CD4-positive, alpha-beta T cell treated with Interleukin-17A for 4 hours (primary cell): ENCODE results near the gene ZNF19.
A peak's percentile ranks its signal among the peaks of the same experiment; 100 is the strongest.

Source experiments
- DNase-seq: peaks from one replicate; pipeline ENCODE4 v3.0.0-alpha.2; 2020; ENCODE audit warnings: mixed read lengths

The ZNF19 gene

DNA sequence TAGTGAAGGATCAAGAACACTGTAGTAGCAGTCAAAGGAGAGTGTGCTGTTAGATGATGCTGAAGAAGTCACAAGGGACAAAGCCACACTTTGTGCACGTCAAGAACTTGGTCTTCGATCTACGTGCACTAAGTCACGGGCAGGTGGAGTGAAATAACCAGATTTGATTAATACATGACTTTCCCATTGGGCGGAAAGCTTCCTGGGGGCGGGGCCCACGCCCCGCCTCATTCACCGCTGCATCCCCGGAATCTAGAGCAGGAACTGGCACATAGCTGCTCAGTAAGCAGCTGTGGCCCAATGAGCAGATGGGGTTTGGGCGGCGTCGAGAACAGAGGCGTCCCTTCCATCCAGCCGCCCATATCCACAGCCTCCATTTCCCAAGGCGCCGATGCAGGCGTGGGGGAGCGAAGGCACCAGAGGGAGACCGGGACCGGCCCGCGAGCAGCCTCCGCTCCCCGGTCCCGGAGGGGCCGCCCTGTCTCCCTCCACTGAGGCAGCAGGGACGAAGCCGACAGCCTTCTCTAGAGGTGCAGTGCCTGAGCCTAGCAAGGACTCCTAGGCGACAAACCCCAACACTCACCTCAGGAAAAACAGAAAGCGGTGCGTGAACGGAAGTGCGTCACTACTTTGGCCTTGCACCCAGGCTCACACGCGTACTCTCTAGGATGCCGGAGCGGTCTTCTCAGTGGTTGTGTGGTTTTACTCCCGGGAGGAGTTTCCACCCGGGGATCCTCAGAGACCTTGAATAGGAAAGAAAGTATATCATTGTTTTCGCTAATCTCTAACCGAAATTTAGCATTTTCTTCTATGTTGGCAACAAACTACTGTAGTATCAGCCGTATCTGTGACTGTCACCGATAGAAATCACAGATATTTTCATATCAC lies 4.9 kb downstream of the ZNF19 start:
- DNase-seq: peak; percentile 84

DNA sequence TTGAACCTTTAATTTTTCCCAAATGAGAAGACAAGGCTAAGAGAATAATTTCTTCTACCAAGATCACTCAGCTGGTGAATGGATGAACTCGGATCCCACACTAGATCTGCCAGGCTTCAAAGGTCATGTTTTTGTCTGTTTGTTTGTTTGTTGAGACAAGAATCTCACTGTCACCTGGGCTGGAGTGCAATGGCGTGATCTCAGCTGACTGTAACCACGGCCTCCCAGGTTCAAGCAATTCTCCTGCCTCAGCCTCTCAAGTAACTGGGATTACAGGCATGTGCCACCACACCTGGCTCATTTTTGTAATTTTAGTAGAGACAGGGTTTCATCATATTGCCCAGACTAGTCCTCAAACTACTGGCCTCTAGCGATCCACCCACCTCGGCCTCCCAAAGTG lies 6.6 kb downstream of the ZNF19 start:
- no peak for DNase-seq

DNA sequence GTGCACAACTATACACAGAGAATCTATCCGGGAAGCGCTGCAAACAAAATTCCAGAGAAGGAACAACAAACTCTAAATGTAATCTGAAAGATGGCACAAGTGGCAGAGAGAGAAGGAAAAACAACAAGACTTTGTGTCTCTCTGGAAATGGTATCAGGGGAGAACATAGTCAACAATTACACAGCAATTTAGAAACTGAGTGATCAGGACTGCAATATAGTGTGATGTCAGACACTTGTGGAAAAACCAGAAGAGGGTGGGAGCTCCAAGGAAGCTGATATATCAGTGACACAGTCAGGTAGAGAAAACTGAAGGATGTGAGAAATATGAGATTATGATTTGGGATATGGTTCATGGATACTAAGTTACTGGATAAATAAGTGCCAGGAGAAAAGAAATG lies 8.2 kb downstream of the ZNF19 start:
- no peak for DNase-seq

DNA sequence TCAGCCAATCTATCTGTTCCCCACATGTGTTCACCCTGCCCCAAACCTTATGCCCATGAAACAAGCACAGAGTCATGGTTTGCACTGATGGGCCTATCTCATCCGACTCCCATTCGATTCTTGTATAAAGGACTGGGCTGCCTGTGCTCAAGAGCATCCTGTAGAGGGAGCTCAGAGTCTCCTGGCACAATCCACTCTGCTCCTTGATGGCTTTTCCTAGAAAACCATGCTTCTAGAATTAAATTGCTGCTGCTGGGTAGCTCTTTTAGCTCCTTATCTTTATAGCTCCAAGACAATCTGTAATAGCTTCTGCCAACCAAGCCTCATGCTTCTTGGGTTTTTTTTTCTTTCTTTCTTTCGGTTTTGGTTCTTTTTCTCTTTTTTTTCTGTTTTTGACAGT lies 9.7 kb downstream of the ZNF19 start:
- no peak for DNase-seq

DNA sequence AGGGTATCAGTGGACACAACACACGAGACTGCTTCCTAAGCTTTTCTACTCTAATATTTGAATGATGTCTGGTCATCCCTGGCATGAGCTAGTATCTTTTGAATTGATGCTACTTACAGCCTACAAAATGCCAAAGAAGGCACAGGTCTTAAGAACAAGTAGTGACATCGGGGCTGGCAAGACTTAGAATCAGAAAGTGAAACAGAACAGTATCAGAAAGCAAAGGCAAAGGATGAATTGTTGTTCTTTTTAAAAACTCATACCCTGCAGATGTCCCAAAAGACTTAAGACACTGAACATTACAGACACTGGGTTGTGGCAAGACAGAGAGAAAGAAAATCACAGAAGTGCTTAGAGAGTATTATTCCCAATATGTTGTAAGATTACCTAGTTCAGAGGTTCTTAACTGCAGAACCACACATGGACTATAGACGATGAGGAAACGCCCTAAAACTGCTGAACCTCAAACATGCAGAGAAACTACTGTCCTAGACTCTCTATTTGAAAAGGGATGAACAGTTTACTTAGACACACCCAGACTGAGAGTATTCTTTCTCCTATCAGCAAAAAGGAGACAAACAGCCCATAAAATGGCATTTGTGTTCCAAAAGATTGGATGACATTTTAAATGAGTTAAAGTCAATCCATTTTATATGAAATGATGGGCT lies 12.5 kb downstream of the ZNF19 start:
- no peak for DNase-seq

DNA sequence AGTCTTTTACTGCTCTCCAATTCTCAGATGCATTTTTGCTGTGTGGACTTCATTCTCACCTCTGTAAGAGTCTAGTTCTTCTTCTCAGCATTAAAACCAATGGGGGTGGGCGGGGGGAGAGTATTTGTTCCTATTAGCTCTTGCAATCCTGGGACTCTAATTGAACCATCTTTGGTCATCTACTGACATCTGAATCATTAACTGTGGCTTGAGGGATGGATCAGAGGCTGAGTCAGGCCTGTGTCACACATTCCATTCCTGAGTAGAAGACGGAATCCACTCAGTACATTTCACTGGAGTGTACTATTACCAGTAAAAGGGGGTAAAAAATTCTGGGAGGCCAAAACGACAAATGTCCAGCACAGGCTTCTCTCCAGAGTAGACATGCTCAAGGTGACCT lies 14.3 kb downstream of the ZNF19 start:
- no peak for DNase-seq

DNA sequence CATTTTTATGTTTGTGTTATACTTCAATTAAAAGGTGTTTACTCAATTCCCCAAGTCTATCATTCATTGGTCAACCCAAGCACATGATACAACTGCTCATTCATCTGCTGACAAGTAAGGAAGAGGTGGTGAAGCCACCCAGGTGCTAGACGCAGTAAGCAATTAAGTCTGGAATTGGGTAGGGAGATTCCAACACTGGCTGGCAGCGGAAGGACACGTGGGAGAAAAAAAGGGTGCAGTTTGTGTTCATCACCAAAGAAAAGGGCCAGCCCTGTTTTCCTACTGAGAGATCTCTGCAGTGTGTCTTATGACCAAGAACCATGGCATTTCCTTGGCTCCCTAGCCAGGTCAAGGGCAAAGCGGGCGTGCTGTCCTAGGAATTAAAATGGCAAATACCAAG lies 15.2 kb downstream of the ZNF19 start:
- no peak for DNase-seq

DNA sequence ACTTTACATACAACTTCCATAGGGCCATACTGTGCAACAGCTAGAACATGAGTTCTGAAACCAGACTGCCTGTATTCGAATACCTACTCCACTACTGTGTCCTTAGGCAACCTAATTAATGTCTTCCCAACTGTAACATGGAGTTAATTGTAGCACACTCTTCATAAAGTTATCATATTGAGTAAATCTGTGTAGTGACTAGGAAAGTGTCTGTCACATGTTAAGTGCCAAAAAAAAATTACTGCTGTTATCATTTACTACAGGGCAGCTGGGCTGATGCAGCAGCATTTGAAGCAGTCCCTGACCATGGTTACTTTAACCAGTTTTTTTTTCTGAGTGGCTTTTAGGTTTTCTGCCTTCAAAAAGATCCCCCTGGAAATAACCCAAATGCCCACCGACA lies 16.2 kb downstream of the ZNF19 start:
- DNase-seq: no peak

DNA sequence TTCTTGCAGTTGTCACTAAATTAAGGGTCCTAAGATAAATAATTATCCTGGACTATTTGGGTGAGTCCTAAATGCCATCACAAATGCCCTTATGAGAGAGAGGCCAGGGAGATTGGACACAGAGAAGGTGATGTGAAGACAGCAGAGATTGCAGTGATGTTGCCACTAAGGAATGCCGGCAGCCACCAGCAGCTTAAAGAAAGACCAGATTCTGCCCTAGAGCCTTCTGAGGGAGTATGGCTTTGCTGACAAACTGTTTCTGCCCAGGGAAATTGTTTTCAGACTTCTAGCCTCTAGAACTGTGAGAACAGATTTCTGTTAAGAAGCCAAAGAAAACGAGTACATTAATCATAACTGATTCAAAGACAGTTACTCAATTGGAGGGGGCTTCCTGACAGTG lies 17.1 kb downstream of the ZNF19 start:
- DNase-seq: no peak

DNA sequence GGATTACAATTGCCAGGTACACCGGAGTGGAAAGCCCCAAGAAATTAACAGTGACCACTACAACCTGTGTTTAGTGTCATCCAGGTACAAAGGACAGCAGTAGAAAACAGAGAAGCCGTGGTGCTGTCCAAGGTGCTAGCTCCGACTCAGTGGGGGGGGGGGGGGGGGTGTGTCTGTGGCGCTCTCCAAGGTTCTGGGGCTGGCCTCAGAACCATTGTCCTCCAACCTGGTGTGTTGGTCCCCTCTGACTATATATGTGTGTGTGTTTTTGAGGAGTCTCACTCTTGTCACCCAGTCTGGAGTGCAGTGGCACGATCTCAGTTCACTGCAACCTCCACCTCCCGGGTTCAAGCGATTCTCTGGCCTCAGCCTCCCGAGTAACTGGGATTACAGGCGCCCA lies 21.3 kb downstream of the ZNF19 start:
- peak; percentile 66 for DNase-seq

DNA sequence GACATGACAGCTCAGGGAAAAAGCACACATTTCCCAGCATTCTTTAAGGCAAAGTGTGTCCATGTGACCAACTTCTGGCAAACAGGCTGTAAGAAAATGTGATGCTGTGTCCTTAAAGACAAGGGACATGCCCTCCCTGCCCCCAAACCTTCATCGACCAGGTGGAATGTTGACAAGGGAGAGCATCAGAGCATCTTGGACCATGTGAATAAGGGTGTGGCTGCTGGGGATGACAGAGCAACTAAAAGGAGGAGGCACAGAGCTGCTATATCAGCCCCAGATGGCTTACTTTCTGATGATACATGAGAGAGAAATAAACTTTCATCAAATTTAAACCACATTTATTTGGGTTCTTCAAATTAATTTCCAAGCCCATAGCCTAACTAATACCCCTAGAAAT lies 24.9 kb downstream of the ZNF19 start:
- DNase-seq: no peak

DNA sequence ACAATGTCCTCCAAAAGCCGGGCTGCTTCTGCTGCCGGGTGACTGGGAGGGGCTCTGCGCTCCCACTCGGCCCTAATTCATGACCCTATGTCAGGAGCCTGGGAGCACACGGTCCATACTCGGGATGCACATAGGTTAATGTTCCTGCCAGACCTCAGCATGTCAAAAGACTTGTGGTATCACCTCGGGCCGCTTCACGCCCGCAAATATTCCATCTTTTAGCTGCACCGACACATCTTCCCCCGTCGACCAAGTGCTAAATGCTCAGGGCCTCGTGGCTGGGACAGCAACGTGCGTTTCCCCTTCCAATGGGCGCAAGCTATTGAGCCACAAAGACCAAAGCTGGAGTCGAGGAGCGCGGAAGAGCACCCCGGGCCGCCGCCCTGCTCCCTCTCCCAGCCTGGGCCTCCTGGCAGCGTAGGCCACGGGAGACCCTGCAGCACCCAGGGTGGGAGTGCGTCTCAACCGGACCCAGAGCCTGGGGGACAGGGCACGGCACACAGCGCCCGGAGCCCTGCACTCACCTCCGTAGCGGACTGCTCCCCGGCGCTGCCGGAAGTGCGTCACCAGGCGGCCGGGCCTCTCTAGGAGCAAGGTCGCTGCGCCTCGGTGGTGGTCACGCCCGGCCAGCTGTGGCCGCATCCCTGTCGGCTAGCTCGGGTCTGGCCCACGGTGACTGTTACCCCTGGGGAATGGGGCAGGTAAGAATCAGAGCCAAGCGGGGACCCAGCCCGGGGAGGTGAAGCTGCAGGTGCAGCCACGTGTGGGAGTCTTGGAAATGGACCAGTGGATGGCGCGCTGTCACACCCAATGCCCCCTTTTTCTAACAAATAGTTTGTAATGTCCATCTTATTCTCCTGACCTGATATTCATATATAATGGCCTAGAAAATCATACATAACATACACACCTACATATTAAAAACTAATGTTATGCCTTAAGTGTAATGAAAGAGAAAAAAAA lies 27.2 kb downstream of the ZNF19 start, which contains the start of gene ZNF23:
ZNF23 (minus strand) TSS at position 562 of the 963 bp plus-strand sequence. CDS start 5,451 bp downstream, outside the sequence.
- DNase-seq: peak; percentile 84

DNA sequence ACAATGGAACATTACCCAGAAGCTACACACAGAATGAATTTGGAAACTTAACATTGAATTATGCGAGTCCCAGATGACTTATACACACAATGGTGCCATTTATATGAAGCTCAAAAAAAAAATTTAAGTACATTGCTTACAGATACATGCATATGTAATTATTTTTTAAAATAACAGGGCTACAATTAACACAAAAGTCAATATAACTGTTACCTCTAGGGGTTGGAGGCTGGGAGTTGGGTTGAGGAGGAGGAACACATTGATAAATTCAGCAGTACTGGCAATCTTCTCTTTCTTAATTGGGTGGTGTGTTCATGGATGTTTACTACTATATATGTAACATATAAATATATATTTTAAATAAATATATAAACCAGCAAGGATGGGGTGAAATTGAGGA lies 28.2 kb downstream of the ZNF19 start:
- no peak for DNase-seq

DNA sequence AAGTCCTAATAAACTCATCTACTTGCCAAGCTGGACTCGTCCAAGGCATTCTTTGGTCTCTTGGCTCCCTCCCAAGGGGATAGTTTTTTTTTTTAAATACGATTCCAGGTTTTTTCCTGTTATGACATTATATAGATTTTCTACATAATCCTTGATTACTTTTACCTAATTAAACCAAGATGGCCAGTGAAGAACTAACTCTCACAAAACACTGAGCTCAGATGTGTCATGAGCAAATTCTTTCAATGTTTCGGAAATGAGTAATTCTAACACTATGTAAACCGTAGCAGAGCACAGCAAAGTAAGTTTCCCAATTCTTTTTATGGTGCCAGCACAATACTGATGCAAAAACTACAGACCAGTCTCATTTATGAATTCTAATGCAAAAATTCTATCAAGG lies 28.9 kb downstream of the ZNF19 start:
- no peak for DNase-seq

DNA sequence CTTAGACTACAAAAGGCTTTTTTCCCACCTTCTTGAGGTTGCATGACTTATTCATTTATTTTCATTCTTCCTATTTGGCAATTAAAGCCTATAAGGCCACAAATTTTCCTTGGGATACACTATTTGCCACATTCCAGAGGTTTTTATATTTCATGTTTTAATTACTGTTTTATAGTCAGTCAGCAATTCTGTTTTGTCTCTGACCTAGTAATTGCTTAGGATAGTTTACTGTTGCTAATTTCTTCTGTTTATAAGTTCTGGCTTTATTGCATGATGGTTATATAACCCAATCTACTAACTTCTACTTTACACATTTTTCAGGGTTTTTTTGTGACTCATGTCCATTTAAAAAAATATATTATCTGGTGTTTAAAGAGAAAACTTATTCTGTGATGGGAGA lies 29.6 kb downstream of the ZNF19 start:
- no peak for DNase-seq

DNA sequence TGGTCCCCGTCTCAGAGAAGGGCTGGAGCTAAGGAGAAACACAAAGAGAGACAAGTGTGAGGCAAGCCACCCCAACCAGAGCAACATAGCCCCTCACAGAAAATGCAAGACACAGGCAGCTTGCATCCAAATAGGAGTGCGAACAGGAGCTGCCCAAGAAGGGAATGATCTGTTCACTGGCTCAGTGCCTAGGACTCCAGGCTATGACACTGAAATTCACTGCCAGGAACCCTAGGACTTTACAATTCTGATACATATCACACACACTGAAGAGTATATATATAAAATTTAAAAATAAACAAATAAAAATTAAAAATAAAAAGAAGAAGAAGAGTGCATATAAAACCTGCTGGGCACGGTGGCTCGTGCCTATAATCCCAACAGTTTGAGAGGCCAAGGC lies 32.3 kb downstream of the ZNF19 start:
- DNase-seq: no peak

DNA sequence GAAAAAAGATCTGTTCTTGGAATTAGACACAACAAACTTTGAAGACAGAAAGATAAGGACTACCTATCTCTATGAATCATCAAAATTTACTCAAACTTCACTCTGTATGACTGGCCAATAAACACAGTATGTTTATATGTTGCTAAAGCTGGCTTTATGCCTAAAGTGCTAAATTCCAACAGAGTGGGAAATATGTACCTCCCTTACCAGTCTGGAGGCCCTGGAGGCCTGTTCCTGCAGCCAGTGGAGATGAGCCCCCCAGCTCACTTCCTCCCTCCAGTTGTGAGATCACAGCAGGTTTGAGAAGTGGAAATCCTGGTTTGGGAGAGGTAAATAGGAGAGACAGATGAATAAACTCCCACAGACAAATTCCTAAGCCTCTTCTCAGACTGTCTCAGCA lies 36.1 kb downstream of the ZNF19 start:
- no peak for DNase-seq

DNA sequence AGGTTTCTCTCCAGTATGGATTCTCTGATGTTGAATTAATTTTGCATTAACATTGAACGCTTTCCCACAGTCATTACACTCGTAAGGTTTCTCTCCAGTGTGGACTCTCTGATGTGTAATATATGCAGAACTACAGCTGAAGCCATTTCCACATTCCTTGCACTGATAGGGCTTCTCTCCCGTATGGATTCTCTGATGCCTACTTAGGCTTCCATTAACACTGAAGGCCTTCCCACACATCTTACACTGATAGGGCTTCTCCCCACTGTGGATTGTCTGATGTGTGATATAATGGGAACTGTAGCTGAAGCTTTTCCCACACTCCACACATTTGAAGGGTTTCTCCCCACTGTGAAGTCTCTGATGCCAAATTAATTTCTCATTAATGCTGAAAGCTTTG lies 40.1 kb downstream of the ZNF19 start:
- no peak for DNase-seq

DNA sequence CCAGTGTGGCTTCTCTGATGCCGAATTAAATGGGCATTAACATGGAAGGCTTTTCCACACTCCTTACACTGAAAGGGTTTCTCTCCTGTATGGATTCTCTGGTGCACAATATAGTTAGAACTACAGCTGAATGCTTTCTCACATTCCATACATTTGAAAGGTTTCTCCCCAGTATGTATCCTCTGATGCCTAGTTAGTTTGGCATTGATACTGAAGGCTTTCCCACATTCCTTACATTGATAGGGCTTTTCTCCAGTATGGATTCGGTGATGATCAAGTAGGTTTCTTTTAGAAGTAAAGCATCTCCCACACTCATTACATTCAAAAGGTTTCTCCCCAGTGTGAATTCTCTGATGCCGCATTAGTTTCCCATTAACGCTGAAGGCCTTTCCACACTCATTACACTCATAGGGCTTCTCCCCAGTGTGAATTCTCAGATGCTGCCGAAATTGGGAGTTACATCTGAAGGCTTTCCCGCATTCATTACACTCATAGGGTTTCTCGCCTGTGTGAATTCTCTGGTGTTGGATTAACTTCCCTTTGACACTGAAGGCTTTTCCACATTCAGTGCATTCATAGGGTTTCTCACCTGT lies 40.8 kb downstream of the ZNF19 start:
- no peak for DNase-seq

DNA sequence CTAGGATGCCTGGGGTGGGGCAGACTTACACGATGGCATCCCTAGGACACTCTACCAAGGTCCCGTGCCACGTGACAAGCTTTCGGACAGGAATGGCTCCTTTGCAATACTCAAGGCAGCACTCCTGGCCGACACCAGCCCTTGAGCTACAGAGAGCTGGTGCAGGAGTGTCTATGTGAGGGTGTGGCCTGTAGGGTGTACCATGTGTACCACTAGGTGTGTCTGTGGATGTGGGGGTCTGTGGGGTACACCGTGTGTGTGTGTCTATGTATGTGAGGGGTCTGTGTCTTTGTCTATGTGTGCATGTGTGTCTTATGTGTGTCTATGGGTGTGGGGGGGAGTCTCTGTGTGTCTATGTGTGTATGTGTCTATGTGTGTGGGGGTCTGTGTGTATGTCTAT lies 45.4 kb downstream of the ZNF19 start:
- no peak for DNase-seq

DNA sequence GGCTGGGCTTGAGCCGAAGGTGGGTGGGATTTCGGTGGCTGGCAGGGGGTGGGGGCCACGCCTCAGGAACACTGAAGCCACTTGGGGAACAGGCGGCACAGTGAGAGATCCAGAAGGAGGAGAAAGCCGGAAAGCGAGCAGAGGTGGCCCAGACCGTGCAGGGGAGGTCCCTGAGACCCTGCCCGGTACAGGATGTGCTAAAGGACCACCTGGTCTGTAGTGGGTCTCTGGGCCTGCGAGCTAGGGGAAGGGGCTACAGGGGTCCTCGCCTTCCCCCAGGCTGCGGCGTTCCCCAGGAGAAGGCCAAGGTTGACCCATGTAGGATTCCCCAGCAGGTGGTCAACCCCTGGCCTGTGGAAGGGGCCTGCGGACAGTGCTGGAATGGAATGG lies 47.1 kb downstream of the ZNF19 start, which contains the start of gene TLE7:
TLE7 (minus strand) TSS at position 4 of the 390 bp plus-strand sequence. CDS start 8,730 bp downstream, outside the sequence.
- no peak for DNase-seq

DNA sequence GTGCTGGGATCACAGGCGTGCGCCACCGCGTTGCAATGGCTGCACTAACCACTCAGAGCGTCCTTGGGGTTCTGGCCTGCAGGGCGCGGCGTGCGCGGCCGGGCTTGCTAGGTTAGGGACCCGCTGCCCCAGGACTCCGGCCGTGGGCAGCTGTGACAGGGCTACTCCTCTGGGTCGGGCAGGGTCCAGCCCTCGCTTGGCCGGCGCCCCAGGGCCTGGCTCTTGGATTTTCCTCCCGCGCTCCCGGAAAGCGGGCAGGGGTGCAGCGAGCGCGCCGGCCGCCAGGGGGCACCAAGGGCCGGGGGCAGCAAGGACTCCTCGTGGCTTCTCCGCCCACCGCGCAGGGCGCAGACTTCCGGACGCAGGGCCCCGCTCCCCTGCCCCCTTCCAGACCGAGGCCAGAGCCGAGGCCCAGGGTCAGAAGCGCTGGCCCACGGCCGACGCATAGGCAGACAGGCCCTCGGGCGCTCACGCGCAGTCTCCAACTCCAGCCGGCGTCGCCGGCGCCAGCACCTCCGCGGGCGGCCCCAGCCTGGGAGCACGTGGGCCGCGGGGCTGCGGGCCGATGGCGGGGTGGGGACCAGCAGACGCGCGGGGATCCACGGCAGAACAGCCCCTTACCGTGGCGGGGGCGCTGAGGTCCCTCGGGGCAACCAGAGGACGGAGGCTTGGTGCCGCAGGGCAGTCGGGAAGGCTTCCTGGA lies 47.6 kb downstream of the ZNF19 start:
- peak; percentile 39 for DNase-seq
